ENCODE measurements around the gene HERC4. TPM values are rescaled to one million over a fixed set of nuclear protein-coding genes. Genes with fewer than 3 reads are reported as not detected.

Gene HERC4
- total RNA-seq, 1 experiment from 2014 or later, result 36.5 TPM

DNA sequence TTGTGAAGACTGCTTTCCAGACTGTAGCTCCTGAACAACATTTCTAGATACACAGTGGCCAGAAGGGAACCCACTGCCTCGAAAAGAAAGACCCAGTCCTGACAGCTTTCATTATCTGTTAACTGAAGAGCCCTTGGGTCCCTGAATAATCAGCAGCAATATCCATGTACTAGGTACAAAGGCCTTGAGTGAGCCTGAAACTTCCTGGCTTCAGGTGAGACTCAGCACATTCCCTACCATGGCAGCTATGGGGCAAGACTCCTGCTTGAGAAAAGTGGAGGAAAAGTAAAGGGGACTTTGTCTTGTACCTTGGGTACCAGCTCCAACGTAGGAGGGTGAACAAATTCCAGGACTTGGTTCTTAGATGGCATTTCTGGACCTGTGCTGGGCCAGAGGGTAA, 97.8 kb downstream of the HERC4 start:
- H3K4me3 ChIP-seq (replicated peaks in 1 of 2; ENCODE audit: low read depth in 1 of 2, low read length in 2 of 2), result no peak overlapping the region
- peaks cover 3 to 10% of the 10 kb centered on the region in 2 experiments; a peak in 2 of 4 replicates for H3K36me3 ChIP-seq (ENCODE audit: control insufficient read depth in 1 of 2, insufficient read depth in 2 of 2, low read length in 2 of 2)
- RAD21 ChIA-PET (ENCODE audit: low non-redundant PET in 1 of 2, low total read pairs in 2 of 2, uncharacterized antibody in 2 of 2, unreplicated experiment in 2 of 2), result no interaction called here
- no peak for ATAC-seq
- no peaks in the 10 kb centered on the region for H4K20me1 ChIP-seq (ENCODE audit: insufficient read depth)
- POLR2A ChIA-PET, result no interaction called here
- no peaks in the 10 kb centered on the region for H3K9me3 ChIP-seq (ENCODE audit: control insufficient read depth in 1 of 2, insufficient read depth in 1 of 2, low read depth in 1 of 2, low read length in 2 of 2)
- no peak overlapping the region for H3K27ac ChIP-seq (ENCODE audit: low read depth, low read length)
- CTCF ChIA-PET, result no interaction called here
- H3K4me2 ChIP-seq (ENCODE audit: low read length), result no peak overlapping the region
- H3K9ac ChIP-seq (ENCODE audit: low read length), result no peak overlapping the region
- DNase-seq (ENCODE audit: low read depth, low spot score), result no peak
- H3K4me1 ChIP-seq (ENCODE audit: control insufficient read depth in 1 of 2, insufficient read depth in 2 of 2, low read length in 2 of 2), result no peaks in the 10 kb centered on the region
- H3K27me3 ChIP-seq (ENCODE audit: insufficient read depth, low read length), result no peaks in the 10 kb centered on the region
- intact Hi-C loops (cut with micrococcal nuclease), result no loop called here
- no TSS peak for BruUV-seq (replicated peaks)
- no peak overlapping the region for H2AFZ ChIP-seq (ENCODE audit: low read depth, low read length, poor library complexity, severe bottlenecking)
- no peaks in the 10 kb centered on the region for H3K9me2 ChIP-seq (ENCODE audit: insufficient read depth)
- TF ChIP-seq ATF3 (IDR thresholded peaks at IDR 0.05), result no peak
- no peak for TF ChIP-seq EZH2 (IDR thresholded peaks at IDR 0.05)
- TF ChIP-seq, protein P1, sequence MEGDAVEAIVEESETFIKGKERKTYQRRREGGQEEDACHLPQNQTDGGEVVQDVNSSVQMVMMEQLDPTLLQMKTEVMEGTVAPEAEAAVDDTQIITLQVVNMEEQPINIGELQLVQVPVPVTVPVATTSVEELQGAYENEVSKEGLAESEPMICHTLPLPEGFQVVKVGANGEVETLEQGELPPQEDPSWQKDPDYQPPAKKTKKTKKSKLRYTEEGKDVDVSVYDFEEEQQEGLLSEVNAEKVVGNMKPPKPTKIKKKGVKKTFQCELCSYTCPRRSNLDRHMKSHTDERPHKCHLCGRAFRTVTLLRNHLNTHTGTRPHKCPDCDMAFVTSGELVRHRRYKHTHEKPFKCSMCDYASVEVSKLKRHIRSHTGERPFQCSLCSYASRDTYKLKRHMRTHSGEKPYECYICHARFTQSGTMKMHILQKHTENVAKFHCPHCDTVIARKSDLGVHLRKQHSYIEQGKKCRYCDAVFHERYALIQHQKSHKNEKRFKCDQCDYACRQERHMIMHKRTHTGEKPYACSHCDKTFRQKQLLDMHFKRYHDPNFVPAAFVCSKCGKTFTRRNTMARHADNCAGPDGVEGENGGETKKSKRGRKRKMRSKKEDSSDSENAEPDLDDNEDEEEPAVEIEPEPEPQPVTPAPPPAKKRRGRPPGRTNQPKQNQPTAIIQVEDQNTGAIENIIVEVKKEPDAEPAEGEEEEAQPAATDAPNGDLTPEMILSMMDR (IDR thresholded peaks at IDR 0.05 in 2 of 3, conservative IDR thresholded peaks at IDR 0.05 in 1 of 3; ENCODE audit: borderline replicate concordance in 1 of 3, insufficient read depth in 1 of 3, low read depth in 2 of 3, low read length in 2 of 3), result no peak
- TF ChIP-seq JUND (IDR thresholded peaks at IDR 0.05), result no peak
- TF ChIP-seq, protein P2, sequence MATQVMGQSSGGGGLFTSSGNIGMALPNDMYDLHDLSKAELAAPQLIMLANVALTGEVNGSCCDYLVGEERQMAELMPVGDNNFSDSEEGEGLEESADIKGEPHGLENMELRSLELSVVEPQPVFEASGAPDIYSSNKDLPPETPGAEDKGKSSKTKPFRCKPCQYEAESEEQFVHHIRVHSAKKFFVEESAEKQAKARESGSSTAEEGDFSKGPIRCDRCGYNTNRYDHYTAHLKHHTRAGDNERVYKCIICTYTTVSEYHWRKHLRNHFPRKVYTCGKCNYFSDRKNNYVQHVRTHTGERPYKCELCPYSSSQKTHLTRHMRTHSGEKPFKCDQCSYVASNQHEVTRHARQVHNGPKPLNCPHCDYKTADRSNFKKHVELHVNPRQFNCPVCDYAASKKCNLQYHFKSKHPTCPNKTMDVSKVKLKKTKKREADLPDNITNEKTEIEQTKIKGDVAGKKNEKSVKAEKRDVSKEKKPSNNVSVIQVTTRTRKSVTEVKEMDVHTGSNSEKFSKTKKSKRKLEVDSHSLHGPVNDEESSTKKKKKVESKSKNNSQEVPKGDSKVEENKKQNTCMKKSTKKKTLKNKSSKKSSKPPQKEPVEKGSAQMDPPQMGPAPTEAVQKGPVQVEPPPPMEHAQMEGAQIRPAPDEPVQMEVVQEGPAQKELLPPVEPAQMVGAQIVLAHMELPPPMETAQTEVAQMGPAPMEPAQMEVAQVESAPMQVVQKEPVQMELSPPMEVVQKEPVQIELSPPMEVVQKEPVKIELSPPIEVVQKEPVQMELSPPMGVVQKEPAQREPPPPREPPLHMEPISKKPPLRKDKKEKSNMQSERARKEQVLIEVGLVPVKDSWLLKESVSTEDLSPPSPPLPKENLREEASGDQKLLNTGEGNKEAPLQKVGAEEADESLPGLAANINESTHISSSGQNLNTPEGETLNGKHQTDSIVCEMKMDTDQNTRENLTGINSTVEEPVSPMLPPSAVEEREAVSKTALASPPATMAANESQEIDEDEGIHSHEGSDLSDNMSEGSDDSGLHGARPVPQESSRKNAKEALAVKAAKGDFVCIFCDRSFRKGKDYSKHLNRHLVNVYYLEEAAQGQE (IDR thresholded peaks at IDR 0.05; ENCODE audit: low read depth), result no peak
- no peak for TF ChIP-seq CEBPB (IDR thresholded peaks at IDR 0.05; ENCODE audit: low read depth)
- TF ChIP-seq FOSL1 (IDR thresholded peaks at IDR 0.05; ENCODE audit: low read depth), result no peak
- no peak for TF ChIP-seq TCF7L2 (IDR thresholded peaks at IDR 0.05; ENCODE audit: borderline replicate concordance, extremely low read depth, insufficient read depth, insufficient read length)
- no peak for TF ChIP-seq SIN3A (IDR thresholded peaks at IDR 0.05; ENCODE audit: low read depth)
- no peak for TF ChIP-seq ZNF274 (IDR thresholded peaks at IDR 0.05; ENCODE audit: low read depth, low read length)
- TF ChIP-seq ZFX (IDR thresholded peaks at IDR 0.05), result no peak
- no peak for TF ChIP-seq EGR1 (IDR thresholded peaks at IDR 0.05; ENCODE audit: low read depth)
- H3K79me2 ChIP-seq (ENCODE audit: insufficient read depth, low read length), result no peaks in the 10 kb centered on the region
